ENCODE results near the gene PLGRKT. TPM values are rescaled to one million over a fixed set of nuclear protein-coding genes. Genes with fewer than 3 reads are reported as not detected.

Gene PLGRKT
- total and polyA plus RNA-seq, 2 experiments from 2014 or later = 13.1 to 31.5 TPM

- no peaks in the 10 kb centered on the region for H3K79me2 ChIP-seq (replicated peaks; ENCODE audit: insufficient read depth)
- no peaks in the 10 kb centered on the region for H3K36me3 ChIP-seq (ENCODE audit: insufficient read depth)
- no peak overlapping the region for H3K27ac ChIP-seq (ENCODE audit: low read depth)
- no peak overlapping the region for H3K4me3 Mint-ChIP-seq
- no peaks in the 10 kb centered on the region for H3F3A ChIP-seq (replicated peaks; ENCODE audit: low read depth)
- no peaks in the 10 kb centered on the region; the same call in 2 of the 3 replicates for H3K9me3 Mint-ChIP-seq
- TF ChIP-seq JUNB (IDR thresholded peaks at IDR 0.05; ENCODE audit: unreplicated experiment) (no peak), ZNF331 (CRISPR knock-in tag; IDR thresholded peaks at IDR 0.05; ENCODE audit: low read depth) (no peak), ETS1 (IDR thresholded peaks at IDR 0.05) (no peak), STAT1 (IDR thresholded peaks at IDR 0.05; ENCODE audit: unreplicated experiment) (no peak), EZH2phosphoT487 (IDR thresholded peaks at IDR 0.05; ENCODE audit: unreplicated experiment) (no peak), ZNF114 (CRISPR knock-in tag; IDR thresholded peaks at IDR 0.05) (no peak), ZNF462 (CRISPR knock-in tag; IDR thresholded peaks at IDR 0.05) (no peak), CREB1 (CRISPR knock-in tag; IDR thresholded peaks at IDR 0.05; ENCODE audit: low read depth) (no peak), CTCF (conservative IDR thresholded peaks at IDR 0.05; ENCODE audit: low read depth in 2 of 2) (no peak), EZH2 (IDR thresholded peaks at IDR 0.05; ENCODE audit: low read depth, unreplicated experiment) (no peak), POLR2AphosphoS5 (IDR thresholded peaks at IDR 0.05; ENCODE audit: low read depth) (no peak)
- TF ChIP-seq, protein P1, sequence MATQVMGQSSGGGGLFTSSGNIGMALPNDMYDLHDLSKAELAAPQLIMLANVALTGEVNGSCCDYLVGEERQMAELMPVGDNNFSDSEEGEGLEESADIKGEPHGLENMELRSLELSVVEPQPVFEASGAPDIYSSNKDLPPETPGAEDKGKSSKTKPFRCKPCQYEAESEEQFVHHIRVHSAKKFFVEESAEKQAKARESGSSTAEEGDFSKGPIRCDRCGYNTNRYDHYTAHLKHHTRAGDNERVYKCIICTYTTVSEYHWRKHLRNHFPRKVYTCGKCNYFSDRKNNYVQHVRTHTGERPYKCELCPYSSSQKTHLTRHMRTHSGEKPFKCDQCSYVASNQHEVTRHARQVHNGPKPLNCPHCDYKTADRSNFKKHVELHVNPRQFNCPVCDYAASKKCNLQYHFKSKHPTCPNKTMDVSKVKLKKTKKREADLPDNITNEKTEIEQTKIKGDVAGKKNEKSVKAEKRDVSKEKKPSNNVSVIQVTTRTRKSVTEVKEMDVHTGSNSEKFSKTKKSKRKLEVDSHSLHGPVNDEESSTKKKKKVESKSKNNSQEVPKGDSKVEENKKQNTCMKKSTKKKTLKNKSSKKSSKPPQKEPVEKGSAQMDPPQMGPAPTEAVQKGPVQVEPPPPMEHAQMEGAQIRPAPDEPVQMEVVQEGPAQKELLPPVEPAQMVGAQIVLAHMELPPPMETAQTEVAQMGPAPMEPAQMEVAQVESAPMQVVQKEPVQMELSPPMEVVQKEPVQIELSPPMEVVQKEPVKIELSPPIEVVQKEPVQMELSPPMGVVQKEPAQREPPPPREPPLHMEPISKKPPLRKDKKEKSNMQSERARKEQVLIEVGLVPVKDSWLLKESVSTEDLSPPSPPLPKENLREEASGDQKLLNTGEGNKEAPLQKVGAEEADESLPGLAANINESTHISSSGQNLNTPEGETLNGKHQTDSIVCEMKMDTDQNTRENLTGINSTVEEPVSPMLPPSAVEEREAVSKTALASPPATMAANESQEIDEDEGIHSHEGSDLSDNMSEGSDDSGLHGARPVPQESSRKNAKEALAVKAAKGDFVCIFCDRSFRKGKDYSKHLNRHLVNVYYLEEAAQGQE (IDR thresholded peaks at IDR 0.05; ENCODE audit: unreplicated experiment) = no peak
- H3K4me1 ChIP-seq (ENCODE audit: insufficient read depth) = no peaks in the 10 kb centered on the region
- no peak overlapping the region for H3K4me3 ChIP-seq
- H4K20me1 ChIP-seq (replicated peaks; ENCODE audit: insufficient read depth) = no peaks in the 10 kb centered on the region
- no peaks in the 10 kb centered on the region; the same call in 2 of the 3 replicates for H3K36me3 Mint-ChIP-seq (ENCODE audit: low read depth)
- no peaks in the 10 kb centered on the region for H3K9me2 ChIP-seq (ENCODE audit: insufficient read depth)
- H3K27me3 Mint-ChIP-seq (ENCODE audit: insufficient read depth, low read depth, poor library complexity) = peaks cover 2% of the 10 kb centered on the region
- no peaks in the 10 kb centered on the region for H3K27me3 ChIP-seq (ENCODE audit: insufficient read depth)
- DNase-seq (ENCODE audit: low spot score) (no peak), ATAC-seq (no peak)
- H2AFZ ChIP-seq = no peak overlapping the region
- H3K27ac Mint-ChIP-seq = no peak overlapping the region
- H3K4me2 ChIP-seq = no peak overlapping the region
- no peaks in the 10 kb centered on the region; the same call in 2 of the 3 replicates for H3K4me1 Mint-ChIP-seq
Observed at GRCh38 chr9:5470816-5471215, 33.1 kb upstream of the PLGRKT start.
